Measurements from ENCODE around the gene ITGAE. TPM values are rescaled to one million over a fixed set of nuclear protein-coding genes. Genes with fewer than 3 reads are reported as not detected.

The ITGAE gene
- total and polyA plus RNA-seq, 10 of the 15 experiments (the other 5 are each of a cell fraction or from before 2014, with no cell fraction given): 13.1 to 161 (median 34.8) TPM

- 0 out of 2 replicates have a peak, but pooled peaks have one; percentile 11 for TF ChIP-seq REST (IDR thresholded peaks at IDR 0.05; ENCODE audit: low read depth, low read length)
- TF ChIP-seq POLR2AphosphoS5 (IDR thresholded peaks at IDR 0.05; ENCODE audit: low read length): no peak
- no peak; the same call in 1 of the 2 replicates for TF ChIP-seq FOXK2 (IDR thresholded peaks at IDR 0.05)
- TF ChIP-seq RAD51 (IDR thresholded peaks at IDR 0.05): peak; percentile 78
- peak; percentile 53 for TF ChIP-seq CREB1 (IDR thresholded peaks at IDR 0.05; ENCODE audit: low read depth)
- TF ChIP-seq RAD21 (IDR thresholded peaks at IDR 0.05; ENCODE audit: insufficient read depth, low read depth, low read length): no peak
- no peak for TF ChIP-seq JUND (IDR thresholded peaks at IDR 0.05; ENCODE audit: low read depth, low read length)
- no peak for TF ChIP-seq USF2 (IDR thresholded peaks at IDR 0.05; ENCODE audit: borderline replicate concordance, low read depth, low read length)
- TF ChIP-seq RELB (IDR thresholded peaks at IDR 0.05; ENCODE audit: low read depth): peak; percentile 98
- TF ChIP-seq ZNF687 (IDR thresholded peaks at IDR 0.05): peak; percentile 96
- no peak; the same call in none of the 2 replicates for TF ChIP-seq ZNF217 (IDR thresholded peaks at IDR 0.05)
- TF ChIP-seq TCF3 (IDR thresholded peaks at IDR 0.05; ENCODE audit: borderline replicate concordance, insufficient read depth, low read depth, low read length): no peak
- no peak for TF ChIP-seq SUZ12 (IDR thresholded peaks at IDR 0.05; ENCODE audit: unreplicated experiment)
- no peak for TF ChIP-seq NFXL1 (IDR thresholded peaks at IDR 0.05; ENCODE audit: borderline replicate concordance)
- TF ChIP-seq CEBPB (IDR thresholded peaks at IDR 0.05; ENCODE audit: borderline replicate concordance in 1 of 2, low read depth in 2 of 2, low read length in 2 of 2): peak in 1 of 2 experiments; percentile 77; a peak in 1 of 4 replicates
- TF ChIP-seq SIX5 (IDR thresholded peaks at IDR 0.05; ENCODE audit: low read depth, low read length, severe bottlenecking): no peak
- TF ChIP-seq EP300 (IDR thresholded peaks at IDR 0.05; ENCODE audit: borderline replicate concordance in 1 of 2, control insufficient read depth in 1 of 2, low read depth in 2 of 2, low read length in 2 of 2): peak; percentile 70 to 94; a peak in 3 of 4 replicates
- TF ChIP-seq ZBED1 (IDR thresholded peaks at IDR 0.05; ENCODE audit: borderline replicate concordance): no peak; the same call in 1 of the 2 replicates
- peak; percentile 66 to 88 for TF ChIP-seq BHLHE40 (IDR thresholded peaks at IDR 0.05; ENCODE audit: borderline replicate concordance in 1 of 2, low read depth in 2 of 2, low read length in 1 of 2)
- no peak for TF ChIP-seq RB1 (IDR thresholded peaks at IDR 0.05; ENCODE audit: borderline replicate concordance)
Observed at GRCh38 chr17:3710951-3711383, 90.0 kb downstream of the ITGAE start (continued).

Data from GM12878 (cell line).